HG02970 (cell line): Measurements from ENCODE around the gene NDUFC1.

Experiments used
- ATAC-seq: cut with Tn5 transposase; IDR thresholded peaks from one replicate; pipeline ENCODE4 v1.9.1; 2021; ENCODE audit warnings: mild to moderate bottlenecking, moderate library complexity, moderate number of reproducible peaks; ENCODE audit not compliant: unreplicated experiment, low FRiP score

Gene NDUFC1

DNA sequence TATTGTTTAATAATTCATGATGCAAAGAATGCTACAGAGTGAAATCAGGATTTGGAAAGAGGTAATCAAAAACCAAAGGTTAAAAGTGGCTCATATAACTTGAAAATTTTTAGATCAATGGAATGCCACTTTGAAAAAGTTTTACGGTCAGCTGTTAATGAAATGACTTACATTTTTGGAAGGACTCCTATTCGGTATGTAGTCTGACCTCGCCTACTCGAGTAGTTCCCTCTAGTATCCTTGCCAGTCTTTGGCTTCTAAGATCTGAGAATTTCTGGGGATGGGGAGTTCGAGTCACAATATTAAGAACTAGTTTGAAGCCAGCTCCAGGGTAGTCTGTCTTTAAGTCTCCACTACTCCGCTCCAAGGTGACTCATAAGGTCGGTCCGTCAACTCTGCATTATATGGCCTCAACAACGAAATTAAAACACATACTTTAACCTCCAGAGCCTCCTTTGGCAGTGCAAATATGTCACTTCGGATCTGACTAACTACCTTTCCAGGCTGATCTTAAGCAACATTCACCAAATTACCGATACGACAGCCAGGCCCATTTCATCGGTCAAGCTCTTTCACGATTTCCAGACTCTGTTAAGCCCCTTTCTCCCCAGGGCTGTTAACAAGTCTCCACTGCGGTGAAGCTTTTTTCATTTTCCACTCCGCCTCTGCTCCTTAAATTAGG lies 1.7 kb downstream of the NDUFC1 start:
- ATAC-seq = peak; percentile 3

DNA sequence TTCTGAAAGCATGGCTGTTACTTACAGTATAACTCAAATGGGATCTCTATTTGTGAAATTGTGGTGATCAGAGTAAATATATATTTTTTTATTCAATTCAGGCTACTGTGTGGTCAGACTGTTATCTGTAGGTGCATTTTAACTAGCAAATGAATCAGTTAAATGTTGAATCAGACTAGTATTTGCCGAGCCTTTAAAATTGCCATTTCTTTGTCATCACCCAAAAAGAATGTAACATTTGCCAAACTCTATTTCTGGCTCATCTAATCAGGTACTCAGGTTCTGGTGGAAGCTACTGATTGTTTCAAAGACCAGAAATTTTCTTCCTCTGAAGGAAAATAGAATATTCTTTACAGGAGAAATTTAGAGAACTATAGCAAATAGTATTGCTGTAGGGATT lies 2.7 kb downstream of the NDUFC1 start:
- ATAC-seq = no peak

DNA sequence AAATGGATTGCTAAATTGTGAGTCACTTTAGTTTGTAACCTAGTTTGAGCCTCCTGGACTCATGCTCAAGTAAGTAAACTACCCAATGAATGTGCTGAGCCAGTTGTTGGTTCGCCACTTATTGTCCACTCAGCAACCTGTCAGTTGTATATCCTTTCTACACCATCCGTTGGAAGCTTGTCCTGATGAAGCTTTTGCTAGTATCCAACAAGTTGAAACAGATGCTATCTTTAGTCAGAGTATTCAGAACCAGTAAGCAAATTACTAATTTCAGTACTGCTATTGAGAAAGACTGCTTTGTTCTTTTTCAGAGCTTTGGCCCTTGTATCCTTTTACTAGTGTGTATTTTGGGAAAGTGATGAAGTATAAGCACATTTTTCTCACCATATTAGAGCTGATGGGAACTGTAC lies 5.3 kb downstream of the NDUFC1 start:
- no peak for ATAC-seq

DNA sequence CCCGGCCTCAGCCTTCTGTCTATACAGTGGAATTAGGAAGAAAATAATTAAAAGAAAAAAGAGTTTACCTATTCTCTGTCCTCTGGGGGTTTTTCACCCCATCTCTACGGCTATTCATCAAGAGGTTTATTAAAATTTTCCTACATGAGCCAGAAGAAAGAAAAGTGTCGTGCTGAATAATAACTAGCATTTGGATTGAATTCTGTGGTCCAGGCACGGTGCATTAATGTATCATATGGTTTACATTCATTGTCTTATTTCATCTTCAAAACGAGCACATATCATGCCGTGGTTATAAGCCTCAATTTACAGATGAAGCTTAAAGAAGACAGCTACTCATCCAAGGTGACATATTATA lies 6.4 kb downstream of the NDUFC1 start:
- no peak for ATAC-seq

DNA sequence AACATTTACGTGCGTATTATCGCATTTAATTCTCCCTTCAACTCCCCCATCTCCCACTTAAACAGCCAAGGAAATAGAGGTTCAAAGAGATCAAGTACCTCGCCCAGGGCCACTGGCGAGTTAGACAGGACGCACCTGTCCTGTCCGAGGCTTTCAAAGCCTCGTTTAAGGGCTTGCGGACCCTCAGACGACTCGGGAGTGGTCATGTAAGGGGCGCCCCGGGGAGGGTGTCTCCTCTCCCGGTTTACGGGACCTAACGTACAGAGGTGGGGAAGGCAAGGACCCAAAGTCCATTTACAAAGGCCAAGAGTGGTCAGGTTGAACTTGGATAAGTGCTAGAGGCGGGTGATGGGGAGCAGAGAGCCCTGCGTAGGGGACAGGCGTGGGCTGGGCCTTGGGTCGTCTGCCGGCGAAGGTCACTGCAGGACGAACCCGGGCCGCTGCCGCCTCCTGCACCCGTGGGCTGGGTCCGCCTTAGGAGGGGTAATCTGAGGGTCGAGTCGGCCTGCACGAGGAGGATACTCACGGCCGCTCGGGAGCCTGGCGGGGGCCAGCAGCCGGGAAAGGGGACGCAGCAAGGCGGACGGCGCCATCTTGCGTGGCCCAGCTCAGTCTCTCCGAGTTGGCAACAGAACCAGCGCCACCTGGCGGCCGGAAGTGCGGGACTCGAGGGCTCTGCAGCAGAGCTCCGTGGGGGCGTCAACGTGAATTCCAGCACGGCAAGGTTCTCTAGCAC lies 6.9 kb downstream of the NDUFC1 start:
- peak; percentile 89 for ATAC-seq

DNA sequence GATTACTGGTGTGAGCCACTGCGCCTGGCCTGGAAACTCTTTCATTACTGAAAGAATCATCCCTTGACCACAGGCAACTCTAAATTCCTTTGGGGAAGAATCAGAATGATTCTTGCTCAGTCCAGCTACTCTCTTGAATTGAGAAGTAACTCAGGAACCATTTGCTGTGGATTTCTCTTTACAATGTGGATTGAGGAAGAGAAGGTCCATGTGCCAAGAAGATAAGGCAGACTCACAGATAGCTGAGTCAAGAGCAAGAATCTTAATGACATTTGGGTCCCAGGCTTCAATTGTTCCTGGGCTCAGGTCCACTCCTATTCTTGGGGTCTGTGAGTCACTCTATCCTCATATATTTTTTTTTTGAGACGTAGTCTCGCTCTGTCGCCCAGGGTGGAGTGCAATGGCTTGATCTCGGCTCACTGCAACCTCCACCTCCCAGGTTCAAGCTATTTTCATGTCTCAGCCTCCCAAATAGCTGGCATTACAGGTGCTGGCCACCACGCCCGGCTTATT lies 16.0 kb downstream of the NDUFC1 start:
- no peak for ATAC-seq

DNA sequence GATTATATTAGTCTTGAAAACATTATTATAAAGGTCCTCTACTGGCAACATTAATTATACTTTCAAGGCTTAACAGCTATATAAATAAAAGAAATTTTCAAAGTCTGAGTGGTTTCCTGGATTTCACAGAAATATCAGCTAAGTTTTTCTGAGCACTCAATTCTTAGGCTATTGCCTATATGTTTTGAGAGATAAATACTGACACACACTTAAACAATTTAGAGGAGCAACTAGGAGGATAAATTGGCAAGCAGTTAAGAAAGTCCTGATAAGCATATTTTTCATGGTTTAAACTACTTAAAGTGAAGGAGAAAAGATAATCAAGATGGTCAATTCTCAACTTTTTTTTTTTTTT lies 19.6 kb downstream of the NDUFC1 start:
- no peak for ATAC-seq

DNA sequence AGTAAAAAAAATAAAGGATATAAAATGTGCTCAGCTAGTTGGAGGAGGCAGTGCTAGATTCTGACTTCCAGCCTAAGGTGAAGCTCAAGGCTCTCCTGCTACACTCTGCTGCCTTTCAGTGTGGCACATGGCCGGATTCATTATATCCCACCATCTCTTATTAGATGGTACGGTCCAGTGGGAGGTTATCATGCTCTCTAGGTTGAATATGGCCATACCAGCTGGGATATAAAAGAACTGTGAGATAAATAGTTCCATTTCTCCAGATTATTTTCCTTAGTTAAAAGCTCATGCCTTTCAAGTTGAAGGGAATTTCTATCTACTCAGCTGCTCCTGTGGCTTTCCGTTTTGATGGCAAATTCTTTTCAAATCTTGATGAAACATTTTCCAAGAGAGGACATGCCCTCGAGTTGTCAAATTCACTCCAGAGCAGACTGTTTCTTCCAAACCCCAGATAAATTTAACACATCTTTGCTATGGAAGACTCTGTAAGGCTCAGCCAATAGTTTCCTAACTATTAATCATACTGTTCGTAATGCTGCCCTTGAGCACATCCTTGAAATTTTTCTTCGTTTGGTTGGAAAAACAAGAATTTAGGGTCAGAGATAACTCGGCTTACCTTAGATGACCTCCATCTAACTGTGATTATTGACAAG lies 20.1 kb downstream of the NDUFC1 start:
- no peak for ATAC-seq

DNA sequence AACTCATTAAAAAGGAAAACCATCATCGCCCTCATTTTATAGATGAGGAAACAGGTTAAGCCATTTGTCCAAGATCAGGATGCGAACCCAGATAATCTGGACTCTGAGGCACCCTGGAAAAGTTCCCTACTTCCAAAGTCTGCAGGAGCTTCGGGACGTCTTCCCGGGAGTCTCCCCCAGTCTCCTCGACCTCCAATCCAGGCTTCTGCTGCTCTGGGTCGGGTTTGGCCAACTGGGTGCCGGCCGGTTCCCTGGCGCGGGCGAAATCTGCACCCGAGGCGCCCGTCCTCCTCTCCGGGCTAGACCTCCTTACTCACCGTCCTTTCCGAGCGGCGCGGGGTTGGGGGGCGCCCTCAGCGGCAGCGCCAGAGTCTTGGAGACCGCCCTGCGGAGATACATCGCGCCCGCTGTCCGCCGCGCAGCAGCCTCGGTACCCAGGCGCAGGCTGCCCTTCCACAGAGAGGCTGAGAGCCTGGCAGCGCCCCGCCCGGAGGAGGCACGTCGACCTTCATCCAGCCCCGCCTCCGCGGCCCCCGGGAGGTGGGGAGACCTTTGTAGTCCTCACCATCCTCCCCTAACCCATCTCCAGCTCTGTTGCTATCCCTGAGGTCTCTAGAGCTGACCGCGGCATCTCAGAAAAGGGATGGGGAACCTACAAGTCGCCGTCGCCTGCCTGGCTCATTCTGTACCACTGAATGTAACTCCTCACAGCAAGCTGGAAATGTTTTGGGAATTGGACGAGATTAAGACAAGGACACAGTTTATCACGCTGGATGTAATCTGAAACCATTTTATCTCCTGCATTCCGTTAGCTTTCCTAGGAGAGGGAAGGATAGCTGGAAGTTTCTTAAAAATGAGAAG lies 22.3 kb downstream of the NDUFC1 start, which contains the start of gene MGARP:
TSS of gene MGARP (minus strand) at position 466 of the 861 bp plus-strand sequence. CDS start at position 399, 67 bp downstream.
- ATAC-seq = no peak

DNA sequence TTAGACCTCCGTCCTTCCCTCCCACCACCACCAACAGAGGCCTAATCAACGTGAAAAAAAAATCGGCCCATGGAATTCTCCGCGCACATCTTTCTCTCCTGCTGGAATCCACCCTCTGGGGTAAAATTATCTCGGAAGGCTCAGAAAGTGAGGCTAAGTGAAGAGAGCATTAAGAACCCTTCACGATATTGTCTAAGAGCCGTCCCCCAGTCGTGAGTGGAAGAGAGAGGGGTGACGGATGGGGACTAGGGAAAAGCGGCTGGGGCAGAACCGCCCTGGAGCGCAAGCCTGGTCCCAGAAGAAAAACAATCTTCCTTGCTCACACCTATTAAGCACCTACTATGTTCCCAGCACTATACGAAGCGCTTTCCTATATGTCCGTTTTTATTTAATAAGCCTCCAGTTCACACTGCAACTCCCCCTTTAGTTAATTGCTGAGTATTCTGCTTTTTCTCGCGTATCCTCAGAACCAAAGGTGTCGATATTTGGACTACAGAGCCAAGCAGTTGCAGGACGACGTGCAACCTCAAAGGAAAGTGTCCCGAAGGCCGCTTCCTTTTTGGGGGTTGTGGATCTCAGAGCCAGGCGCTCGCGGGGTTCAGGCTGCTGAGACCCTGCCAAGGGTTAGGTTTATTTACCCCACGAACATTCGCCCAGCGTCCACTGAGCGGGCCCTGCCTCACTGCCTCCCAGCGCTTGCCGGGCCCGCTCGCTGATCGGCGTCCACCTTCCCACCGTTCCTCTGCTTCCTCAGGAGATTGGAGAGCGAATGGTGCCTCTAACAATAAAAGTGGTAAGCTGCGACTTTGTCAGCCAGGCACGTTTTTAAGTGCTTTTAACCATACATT lies 23.1 kb downstream of the NDUFC1 start:
- no peak for ATAC-seq

DNA sequence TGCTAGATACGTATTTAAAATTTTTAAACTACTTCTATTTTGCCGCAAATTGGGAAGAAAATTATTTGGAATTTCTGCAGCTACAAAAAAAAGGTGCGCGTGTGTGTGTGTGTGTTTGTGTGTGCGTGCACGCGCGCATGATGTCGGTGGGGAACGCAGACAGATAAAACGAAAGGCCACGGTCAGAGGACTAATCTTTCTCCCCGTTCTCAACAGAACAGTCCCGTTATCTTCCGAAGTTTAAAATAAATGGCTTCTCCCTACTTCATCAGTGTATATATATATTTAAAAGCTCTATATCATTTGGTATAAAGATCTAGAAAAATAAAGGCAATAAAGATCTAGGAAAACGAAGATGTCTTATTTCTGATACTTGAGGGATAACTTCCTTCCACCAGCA lies 23.8 kb downstream of the NDUFC1 start:
- ATAC-seq = no peak

DNA sequence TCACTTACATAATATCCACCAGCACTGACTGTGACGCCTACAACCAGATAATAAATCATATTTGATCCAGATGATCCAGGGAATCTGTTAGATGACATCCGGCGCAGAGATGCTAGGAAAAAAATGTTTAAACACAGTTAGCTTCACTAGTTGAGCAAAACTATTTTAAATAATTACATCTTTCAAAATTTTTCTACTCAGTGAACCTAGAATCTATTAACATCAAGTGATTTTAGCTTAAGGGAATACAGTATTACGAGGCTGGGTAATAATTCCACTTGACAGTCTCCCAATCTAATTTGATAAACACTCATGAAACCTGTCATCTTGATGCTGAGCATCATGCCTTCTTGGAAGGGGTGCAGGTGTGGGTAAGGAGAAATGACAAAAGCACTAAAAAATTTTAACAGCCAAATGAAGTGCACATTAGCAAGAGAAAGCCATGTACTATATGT lies 27.0 kb downstream of the NDUFC1 start:
- no peak for ATAC-seq

DNA sequence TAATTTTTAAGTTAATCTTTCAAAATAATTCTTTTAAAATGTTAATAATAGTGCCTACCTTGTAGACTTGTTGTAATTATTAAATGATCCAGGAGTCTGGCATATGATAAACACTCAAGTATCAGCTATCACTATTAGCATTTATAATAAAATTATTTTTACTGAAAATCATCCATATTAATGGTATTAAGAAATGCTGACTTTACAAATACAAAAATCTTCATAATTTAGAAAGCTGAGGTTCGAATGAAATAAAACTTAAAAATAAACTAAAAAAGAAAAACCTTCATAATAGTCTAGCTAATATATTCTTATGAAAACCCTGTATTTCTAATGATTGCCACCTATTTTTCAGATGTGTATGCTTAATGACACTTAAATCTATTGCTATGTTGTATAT lies 27.5 kb downstream of the NDUFC1 start:
- no peak for ATAC-seq

DNA sequence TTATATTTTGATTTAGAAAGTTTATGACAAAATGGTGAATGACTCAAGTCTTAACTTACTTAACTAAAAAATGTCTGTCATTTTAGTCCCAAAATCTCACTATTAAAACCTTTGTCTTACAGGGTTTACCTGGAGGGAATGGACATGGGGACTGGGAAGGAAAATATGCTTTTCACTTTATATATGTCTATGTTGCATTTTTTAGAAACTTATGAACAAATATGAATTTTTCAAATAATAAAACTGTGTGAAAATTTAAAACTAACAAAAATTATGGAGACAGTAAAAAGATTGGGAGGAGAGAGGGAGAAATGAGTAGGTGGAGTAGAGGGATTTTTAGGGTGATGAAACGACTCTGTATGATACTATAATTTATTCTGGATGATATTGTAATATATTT lies 28.4 kb downstream of the NDUFC1 start:
- no peak for ATAC-seq

DNA sequence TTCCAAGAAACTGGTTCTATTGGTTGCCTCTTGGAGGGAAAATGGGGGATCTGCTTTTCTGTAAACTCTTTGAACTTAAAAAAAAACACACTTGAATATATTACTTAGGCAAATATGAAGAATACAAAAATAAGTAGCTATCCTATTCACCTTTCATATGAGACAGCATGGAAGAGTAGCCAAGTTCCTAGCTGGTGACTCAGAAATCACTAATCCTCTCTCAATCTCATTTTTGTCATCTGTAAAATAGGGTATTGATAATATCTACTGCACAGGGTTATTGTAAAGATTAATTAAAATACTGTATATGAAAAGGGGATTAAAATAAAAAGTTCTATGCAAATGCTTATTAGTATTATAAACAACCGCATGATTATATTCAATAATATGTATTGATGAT lies 35.0 kb downstream of the NDUFC1 start:
- no peak for ATAC-seq

DNA sequence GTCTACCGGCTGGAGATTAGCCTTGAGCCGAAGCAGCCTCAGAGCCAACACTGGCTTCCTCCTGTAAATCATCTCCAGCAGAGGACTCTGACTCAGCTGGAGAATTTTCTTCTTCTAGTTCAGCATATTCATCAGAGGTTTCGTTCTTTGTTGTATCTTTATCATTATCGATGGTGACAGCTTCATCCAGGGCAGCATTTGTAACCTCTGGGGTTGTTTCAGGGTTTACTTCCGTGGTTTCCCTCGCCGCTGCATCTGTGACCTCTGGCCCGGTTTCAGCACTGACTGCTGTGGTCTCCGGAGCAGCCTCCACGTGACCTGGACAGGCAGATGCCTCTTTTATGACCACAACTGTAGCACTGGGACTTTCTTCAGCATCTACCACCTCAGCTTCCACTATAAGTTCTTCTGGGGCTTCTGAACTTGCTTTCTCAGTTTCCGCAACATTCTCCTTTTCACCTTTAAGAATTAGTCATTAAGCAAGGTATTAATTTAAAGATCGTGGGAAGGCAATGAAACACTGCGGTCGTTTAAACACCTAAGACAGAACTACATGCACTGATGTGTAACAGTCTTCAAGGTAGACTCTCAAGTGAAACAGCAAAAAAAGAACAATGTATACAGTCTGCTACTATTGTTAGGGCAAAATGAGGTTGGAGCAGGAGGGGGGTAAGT lies 35.6 kb downstream of the NDUFC1 start:
- ATAC-seq = peak; percentile 95

DNA sequence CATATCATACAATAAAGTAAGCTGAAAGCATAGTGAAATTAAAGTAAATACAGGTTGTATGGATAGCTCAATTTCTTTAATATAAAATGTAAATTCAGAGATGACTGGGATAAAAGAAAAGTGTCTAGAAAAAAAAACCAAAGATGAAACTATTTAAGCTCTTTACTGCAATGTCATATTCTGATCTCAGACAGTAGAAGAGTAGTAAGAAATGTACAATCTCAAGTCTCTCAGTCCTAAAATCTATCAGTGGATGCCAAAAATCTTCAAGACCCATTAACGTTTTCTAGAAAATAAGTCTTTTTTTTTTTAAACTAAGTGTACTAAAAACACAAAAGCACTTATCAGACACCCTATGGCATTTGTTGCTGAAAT lies 36.1 kb downstream of the NDUFC1 start:
- peak; percentile 3 for ATAC-seq

DNA sequence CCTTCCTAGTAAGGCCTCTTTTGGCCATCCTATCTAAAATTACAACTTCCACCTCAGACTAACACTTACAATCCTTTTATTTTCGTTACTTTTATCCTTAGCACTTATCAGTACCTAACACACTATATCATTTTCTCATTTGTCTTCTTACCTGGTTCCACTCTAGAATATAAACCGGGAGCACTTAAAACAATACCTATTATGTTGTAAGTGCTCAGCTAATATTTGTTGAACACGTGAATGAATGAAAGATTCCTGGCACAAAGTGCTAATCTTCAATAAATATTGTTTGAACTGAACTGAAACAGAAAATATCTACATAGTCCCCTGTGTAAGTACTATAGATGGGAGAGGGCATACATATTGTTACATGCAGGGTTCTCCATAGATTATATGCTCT lies 36.6 kb downstream of the NDUFC1 start:
- ATAC-seq = no peak

DNA sequence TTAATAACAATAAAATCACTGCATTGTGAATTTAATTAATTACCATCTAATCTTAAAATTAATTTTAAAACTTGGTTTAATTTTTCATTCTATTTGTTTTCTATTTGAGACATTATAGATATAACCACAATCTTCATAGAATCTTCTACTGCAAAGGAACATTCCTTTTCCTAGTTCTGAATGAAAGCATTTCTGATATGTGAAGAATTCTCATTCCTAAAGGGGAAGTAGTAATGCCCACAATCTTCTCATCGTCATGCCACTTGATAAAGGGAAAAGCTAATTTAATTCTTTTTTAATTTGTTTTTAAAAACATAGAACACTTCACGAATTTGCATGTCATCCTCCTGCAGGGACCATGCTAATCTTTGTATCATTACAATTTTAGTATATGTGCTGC lies 45.9 kb downstream of the NDUFC1 start:
- ATAC-seq = no peak
